Neural crest cell (in vitro differentiated cells): ENCODE results near the gene VAC14. TPM values are rescaled to one million over a fixed set of nuclear protein-coding genes. Genes with fewer than 3 reads are reported as not detected.

ENCODE experiments used
- DNase-seq: peaks from one replicate; pipeline ENCODE4 v3.0.0; 2021; ENCODE audit warnings: low read depth, mixed read lengths, low spot score
- H3K27ac Mint-ChIP-seq: one replicate; pipeline ENCODE4 v1.8.0; 2021; ENCODE audit warnings: mild to moderate bottlenecking, mixed read lengths; ENCODE audit not compliant: unreplicated experiment
- H3K27me3 Mint-ChIP-seq: 2 replicates; pipeline ENCODE4 v1.8.0; 2021; ENCODE audit warnings: low read depth, mild to moderate bottlenecking, mixed read lengths
- H3K36me3 Mint-ChIP-seq: 2 replicates; pipeline ENCODE4 v1.8.0; 2021; ENCODE audit warnings: low read depth, mild to moderate bottlenecking, mixed read lengths
- H3K4me1 Mint-ChIP-seq: 2 replicates; pipeline ENCODE4 v1.8.0; 2021; ENCODE audit warnings: mixed read lengths
- H3K4me3 Mint-ChIP-seq: one replicate; pipeline ENCODE4 v1.8.0; 2021; ENCODE audit warnings: mild to moderate bottlenecking, mixed read lengths
- H3K9me3 Mint-ChIP-seq: 2 replicates; pipeline ENCODE4 v1.8.0; 2021; ENCODE audit warnings: mixed read lengths
- CTCF ChIP-seq: fragments of 200-600 bp; sonication (generic); conservative IDR thresholded peaks from 2 replicates; pipeline ENCODE4 v1.5.0; 2021; ENCODE audit warnings: antibody characterized with exemption, mild to moderate bottlenecking
- total RNA-seq: library from RNA; stranded (reverse); gene quantifications from 2 replicates; pipeline ENCODE4 v1.2.1, GENCODE V29; 2021

Gene VAC14
- total RNA-seq, 1 donor from 2014 or later = 46.7 TPM

- Mint-ChIP-seq H3K4me3 (no peak overlapping the region), H3K4me1 (peaks cover 40% of the 10 kb centered on the region), H3K9me3 (no peaks in the 10 kb centered on the region), H3K27me3 (no peaks in the 10 kb centered on the region), H3K36me3 (peaks cover 4% of the 10 kb centered on the region), H3K27ac (peak overlapping the region; percentile 62)
- DNase-seq = no peak
- no peak for TF ChIP-seq CTCF
Measured at GRCh38 chr16:70698901-70699300, 102.1 kb downstream of the VAC14 start.

- peaks cover 37% of the 10 kb centered on the region for H3K4me1 Mint-ChIP-seq
- H3K9me3 Mint-ChIP-seq = no peaks in the 10 kb centered on the region
- H3K27ac Mint-ChIP-seq = peak overlapping the region; percentile 75
- no peak overlapping the region for H3K4me3 Mint-ChIP-seq
- H3K36me3 Mint-ChIP-seq = peaks cover 4% of the 10 kb centered on the region
- DNase-seq = no peak
- H3K27me3 Mint-ChIP-seq = no peaks in the 10 kb centered on the region
- no peak for TF ChIP-seq CTCF
Measured at GRCh38 chr16:70697594-70698170, 103.3 kb downstream of the VAC14 start.

- DNase-seq = no peak
- no peak overlapping the region for H3K27ac Mint-ChIP-seq
- H3K9me3 Mint-ChIP-seq = no peaks in the 10 kb centered on the region
- no peak overlapping the region for H3K4me3 Mint-ChIP-seq
- peaks cover 38% of the 10 kb centered on the region for H3K4me1 Mint-ChIP-seq
- H3K36me3 Mint-ChIP-seq = peaks cover 4% of the 10 kb centered on the region
- TF ChIP-seq CTCF = no peak
- no peaks in the 10 kb centered on the region for H3K27me3 Mint-ChIP-seq
Measured at GRCh38 chr16:70696952-70697593, 103.9 kb downstream of the VAC14 start.

- no peak for TF ChIP-seq CTCF
- no peak overlapping the region for H3K27ac Mint-ChIP-seq
Measured at GRCh38 chr16:70696355-70696754, 104.6 kb downstream of the VAC14 start.

GRCh38 chr16:70695331-70696070 is 105.5 kb downstream of the VAC14 start:
- no peak for TF ChIP-seq CTCF
- H3K27ac Mint-ChIP-seq = no peak overlapping the region
- H3K4me1 Mint-ChIP-seq = peaks cover 36% of the 10 kb centered on the region
- H3K9me3 Mint-ChIP-seq = no peaks in the 10 kb centered on the region
- DNase-seq = no peak
- H3K4me3 Mint-ChIP-seq = no peak overlapping the region
- peaks cover 4% of the 10 kb centered on the region for H3K36me3 Mint-ChIP-seq
- no peaks in the 10 kb centered on the region for H3K27me3 Mint-ChIP-seq

More at GRCh38 chr16:70696355-70696754, 104.6 kb downstream of the VAC14 start:
- Mint-ChIP-seq H3K9me3 (no peaks in the 10 kb centered on the region), H3K4me1 (peaks cover 40% of the 10 kb centered on the region), H3K4me3 (no peak overlapping the region), H3K27me3 (no peaks in the 10 kb centered on the region), H3K36me3 (peaks cover 4% of the 10 kb centered on the region)
- DNase-seq = no peak
